Colonic mucosa (tissue), 4 donors: ENCODE results near the gene ALOX15B. TPM values are rescaled to one million over a fixed set of nuclear protein-coding genes. Genes with fewer than 3 reads are reported as not detected.

Source experiments
- DNase-seq: peaks from one replicate; pipeline ENCODE4 v3.0.0-alpha.2; 2020
- H3K27ac ChIP-seq: fragments of 200-600 bp; one replicate; pipeline ENCODE4 v1.8.0; 2021
- H3K27me3 ChIP-seq: fragments of 200-600 bp; one replicate; pipeline ENCODE4 v1.8.0; 2021
- H3K36me3 ChIP-seq: fragments of 200-600 bp; one replicate; pipeline ENCODE4 v1.8.0; 2021
- H3K4me1 ChIP-seq: fragments of 200-600 bp; one replicate; pipeline ENCODE4 v1.8.0; 2021; ENCODE audit warnings: mild to moderate bottlenecking
- H3K4me3 ChIP-seq: fragments of 200-600 bp; one replicate; pipeline ENCODE4 v1.8.0; 2021
- H3K9ac ChIP-seq, 2 donors: one replicate each; pipeline ENCODE4 v1.7.0; 2013; ENCODE audit warnings: control low read depth in 2 of 2, low read depth in 2 of 2, low read length in 2 of 2
- H3K9me3 ChIP-seq: fragments of 200-600 bp; one replicate; pipeline ENCODE4 v1.8.0; 2021
- intact Hi-C: fragments of 100-400 bp; cut with DNase I; formaldehyde crosslinking; loops from one replicate; pipeline ENCODE4 v1.14.1; 2022
- total RNA-seq, 2 donors: library from RNA; stranded (reverse); fragmentation: NEBNext Ultra II Directional in 1 of 2; extraction: Animal tissue kit (Norgen Biotek cat#: 25700) in 1 of 2; gene quantifications; one replicate each; pipeline ENCODE4 v1.2.1, GENCODE V29; 2021
- TF ChIP-seq, protein P1 (sequence below): fragments of 200-600 bp; IDR thresholded peaks from one replicate; pipeline ENCODE4 v1.8.0; 2022; ENCODE audit warnings: antibody characterized with exemption, mild to moderate bottlenecking
- donor health status: healthy.
- donor health status: DM: no; HTN: no; CAD: no.
- donor health status: DM: no; HTN: no; CAD: no.

The ALOX15B gene
- total RNA-seq, 2 donors from 2014 or later, result 0.52 to 0.56 TPM

DNA sequence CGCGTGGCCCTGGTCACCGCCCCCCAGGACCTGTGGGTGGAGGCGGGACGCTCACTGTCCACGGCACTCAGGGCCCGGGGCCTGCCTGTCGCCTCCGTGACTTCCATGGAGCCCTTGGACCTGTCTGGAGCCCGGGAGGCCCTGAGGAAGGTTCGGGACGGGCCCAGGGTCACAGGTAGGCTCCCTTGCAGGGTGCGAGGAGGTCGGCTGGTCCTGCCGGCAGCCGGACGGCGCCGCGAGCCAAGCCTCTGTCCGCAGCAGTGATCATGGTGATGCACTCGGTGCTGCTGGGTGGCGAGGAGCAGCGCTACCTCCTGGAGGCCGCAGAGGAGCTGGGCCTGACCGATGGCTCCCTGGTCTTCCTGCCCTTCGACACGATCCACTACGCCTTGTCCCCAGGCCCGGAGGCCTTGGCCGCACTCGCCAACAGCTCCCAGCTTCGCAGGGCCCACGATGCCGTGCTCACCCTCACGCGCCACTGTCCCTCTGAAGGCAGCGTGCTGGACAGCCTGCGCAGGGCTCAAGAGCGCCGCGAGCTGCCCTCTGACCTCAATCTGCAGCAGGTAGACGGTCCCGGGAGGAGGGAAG lies 35.2 kb upstream of the ALOX15B start:
- no peak overlapping the region for H3K4me3 ChIP-seq
- intact Hi-C loops, result no loop called here
- no peaks in the 10 kb centered on the region for H3K9me3 ChIP-seq
- DNase-seq, result no peak
- peaks cover 46% of the 10 kb centered on the region for H3K27me3 ChIP-seq
- no peak overlapping the region for H3K27ac ChIP-seq
- no peaks in the 10 kb centered on the region for H3K36me3 ChIP-seq
- H3K4me1 ChIP-seq, result peaks cover 3% of the 10 kb centered on the region
- TF ChIP-seq, protein P1, sequence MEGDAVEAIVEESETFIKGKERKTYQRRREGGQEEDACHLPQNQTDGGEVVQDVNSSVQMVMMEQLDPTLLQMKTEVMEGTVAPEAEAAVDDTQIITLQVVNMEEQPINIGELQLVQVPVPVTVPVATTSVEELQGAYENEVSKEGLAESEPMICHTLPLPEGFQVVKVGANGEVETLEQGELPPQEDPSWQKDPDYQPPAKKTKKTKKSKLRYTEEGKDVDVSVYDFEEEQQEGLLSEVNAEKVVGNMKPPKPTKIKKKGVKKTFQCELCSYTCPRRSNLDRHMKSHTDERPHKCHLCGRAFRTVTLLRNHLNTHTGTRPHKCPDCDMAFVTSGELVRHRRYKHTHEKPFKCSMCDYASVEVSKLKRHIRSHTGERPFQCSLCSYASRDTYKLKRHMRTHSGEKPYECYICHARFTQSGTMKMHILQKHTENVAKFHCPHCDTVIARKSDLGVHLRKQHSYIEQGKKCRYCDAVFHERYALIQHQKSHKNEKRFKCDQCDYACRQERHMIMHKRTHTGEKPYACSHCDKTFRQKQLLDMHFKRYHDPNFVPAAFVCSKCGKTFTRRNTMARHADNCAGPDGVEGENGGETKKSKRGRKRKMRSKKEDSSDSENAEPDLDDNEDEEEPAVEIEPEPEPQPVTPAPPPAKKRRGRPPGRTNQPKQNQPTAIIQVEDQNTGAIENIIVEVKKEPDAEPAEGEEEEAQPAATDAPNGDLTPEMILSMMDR, result no peak
- no peak overlapping the region for H3K9ac ChIP-seq

DNA sequence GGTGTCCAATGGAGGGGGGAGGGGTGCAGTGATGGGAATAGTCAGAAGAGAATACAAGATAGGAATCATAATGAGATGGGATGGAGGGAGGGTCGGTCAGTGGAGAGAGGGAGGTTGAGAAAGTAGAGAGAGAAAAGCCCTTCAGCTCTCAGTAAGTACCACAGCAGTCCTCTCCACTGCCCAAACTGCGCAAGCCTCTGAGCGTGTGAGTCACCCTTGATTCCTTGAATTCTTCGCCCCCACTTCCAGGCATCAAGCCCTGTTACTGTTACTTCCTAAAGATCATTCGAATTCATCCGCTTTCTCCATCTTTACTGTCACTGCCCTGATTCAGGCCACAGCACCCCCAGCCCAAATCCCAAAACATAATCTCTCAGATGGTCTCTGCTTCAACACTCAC lies 34.0 kb upstream of the ALOX15B start:
- Histone ChIP-seq H3K4me3 (no peak overlapping the region), H3K9ac (no peak overlapping the region), H3K27me3 (peaks cover 46% of the 10 kb centered on the region), H3K27ac (no peak overlapping the region), H3K36me3 (no peaks in the 10 kb centered on the region), H3K9me3 (no peaks in the 10 kb centered on the region), H3K4me1 (peaks cover 3% of the 10 kb centered on the region)
- DNase-seq, result no peak
- intact Hi-C loops, result no loop called here
- TF ChIP-seq, protein P1, result no peak

DNA sequence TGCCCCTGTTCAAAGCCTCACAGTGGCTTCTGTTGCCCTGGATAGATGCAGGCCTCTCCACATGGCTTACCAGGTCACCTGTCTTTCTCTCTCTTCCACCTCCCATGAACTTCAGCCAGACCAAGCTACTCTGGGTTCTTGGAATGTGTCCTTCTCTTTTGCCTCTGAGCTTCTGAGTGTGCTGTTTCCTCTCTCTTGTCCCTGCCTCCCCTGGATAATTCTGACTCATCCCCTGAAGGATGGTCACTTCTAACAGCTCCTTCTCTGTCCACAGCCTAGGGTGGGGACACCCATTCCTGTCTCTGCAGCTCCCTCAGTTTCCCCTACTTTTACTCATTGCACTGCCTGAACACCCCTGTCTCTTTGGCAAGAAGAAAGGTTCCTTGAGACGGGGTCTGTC lies 33.5 kb upstream of the ALOX15B start:
- no peaks in the 10 kb centered on the region for H3K9me3 ChIP-seq
- H3K4me3 ChIP-seq, result no peak overlapping the region
- H3K27me3 ChIP-seq, result peaks cover 42% of the 10 kb centered on the region
- intact Hi-C loops, result no loop called here
- no peaks in the 10 kb centered on the region for H3K36me3 ChIP-seq
- peaks cover 3% of the 10 kb centered on the region for H3K4me1 ChIP-seq
- no peak overlapping the region for H3K27ac ChIP-seq
- TF ChIP-seq, protein P1, result no peak
- H3K9ac ChIP-seq, result no peak overlapping the region
- no peak for DNase-seq

DNA sequence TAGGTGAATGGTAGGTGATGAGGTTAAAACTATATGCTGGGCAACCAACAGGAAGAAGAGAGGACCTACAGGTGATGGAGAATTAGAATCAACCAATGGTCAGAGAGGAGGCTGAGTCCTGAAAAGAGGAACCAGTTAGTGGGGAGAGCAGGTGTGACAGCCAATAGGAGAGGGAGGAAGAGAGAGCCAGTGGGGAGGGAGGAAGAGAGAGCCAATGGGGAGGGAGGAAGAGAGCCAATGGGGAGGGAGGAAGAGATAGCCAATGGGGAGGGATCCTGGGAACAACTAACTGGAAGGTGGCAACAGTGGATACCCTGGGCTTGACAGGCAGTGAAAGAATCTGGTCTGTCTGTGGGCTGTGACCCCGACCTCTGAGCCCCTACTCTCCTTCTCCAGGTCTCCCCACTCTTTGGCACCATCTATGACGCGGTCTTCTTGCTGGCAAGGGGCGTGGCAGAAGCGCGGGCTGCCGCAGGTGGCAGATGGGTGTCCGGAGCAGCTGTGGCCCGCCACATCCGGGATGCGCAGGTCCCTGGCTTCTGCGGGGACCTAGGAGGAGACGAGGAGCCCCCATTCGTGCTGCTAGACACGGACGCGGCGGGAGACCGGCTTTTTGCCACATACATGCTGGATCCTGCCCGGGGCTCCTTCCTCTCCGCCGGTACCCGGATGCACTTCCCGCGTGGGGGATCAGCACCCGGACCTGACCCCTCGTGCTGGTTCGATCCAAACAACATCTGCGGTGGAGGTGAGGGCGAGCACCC lies 32.7 kb upstream of the ALOX15B start:
- Histone ChIP-seq H3K36me3 (no peaks in the 10 kb centered on the region), H3K27ac (no peak overlapping the region), H3K4me1 (peaks cover 3% of the 10 kb centered on the region), H3K9ac (no peak overlapping the region), H3K9me3 (no peaks in the 10 kb centered on the region), H3K27me3 (peaks cover 34% of the 10 kb centered on the region), H3K4me3 (no peak overlapping the region)
- no peak for DNase-seq
- TF ChIP-seq, protein P1, result no peak
- intact Hi-C loops, result no loop called here

DNA sequence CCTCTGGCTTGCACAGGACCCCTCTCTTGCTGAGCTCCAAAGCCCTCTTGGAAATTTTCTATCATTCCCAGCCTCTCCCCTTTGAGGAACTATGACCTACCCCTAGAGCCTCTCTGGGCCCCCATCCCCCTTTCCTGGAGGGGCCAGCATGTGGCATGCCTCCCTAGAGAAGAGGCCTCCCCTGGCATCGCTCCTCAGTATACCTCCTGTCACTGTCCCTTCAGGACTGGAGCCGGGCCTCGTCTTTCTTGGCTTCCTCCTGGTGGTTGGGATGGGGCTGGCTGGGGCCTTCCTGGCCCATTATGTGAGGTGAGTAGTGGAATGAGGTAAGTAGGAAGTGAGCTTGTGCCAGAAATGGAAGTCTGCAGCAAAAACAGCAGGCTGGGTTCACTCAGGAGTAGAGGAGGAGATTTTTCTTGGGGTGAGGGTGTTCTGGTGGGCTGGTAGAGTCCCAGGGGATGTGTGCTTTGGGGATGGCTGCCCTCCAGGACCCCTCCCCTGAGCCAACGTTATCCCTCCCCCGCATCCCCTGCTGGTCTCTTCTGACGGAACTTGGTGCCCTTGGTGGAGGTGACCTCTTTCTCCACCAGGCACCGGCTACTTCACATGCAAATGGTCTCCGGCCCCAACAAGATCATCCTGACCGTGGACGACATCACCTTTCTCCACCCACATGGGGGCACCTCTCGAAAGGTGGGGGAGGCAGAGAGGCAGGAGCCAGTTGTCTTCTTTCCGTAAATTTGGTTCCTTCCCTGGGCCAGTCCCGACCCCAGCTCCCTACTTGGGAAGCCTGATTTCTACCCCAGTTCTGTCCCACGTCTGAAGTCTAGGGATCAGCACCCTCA lies 31.8 kb upstream of the ALOX15B start:
- H3K9ac ChIP-seq, result no peak overlapping the region
- H3K4me1 ChIP-seq, result peaks cover 3% of the 10 kb centered on the region
- H3K9me3 ChIP-seq, result no peaks in the 10 kb centered on the region
- TF ChIP-seq, protein P1, result no peak
- H3K27ac ChIP-seq, result no peak overlapping the region
- intact Hi-C loops, result no loop called here
- no peak overlapping the region for H3K4me3 ChIP-seq
- H3K36me3 ChIP-seq, result no peaks in the 10 kb centered on the region
- no peak for DNase-seq
- H3K27me3 ChIP-seq, result peaks cover 27% of the 10 kb centered on the region
